HG03575 (cell line): Measurements from ENCODE around the gene ELOVL5.

Source experiments
- ATAC-seq: cut with Tn5 transposase; IDR thresholded peaks from one replicate; pipeline ENCODE4 v1.9.1; 2021; ENCODE audit not compliant: unreplicated experiment, insufficient number of reproducible peaks, low FRiP score; ENCODE audit errors: extremely low read depth

Gene ELOVL5

GRCh38 chr6:53220605-53221004 lies 128.1 kb downstream of the ELOVL5 start:
- no peak for ATAC-seq
